ENCODE measurements around the gene GAB3.

GAB3 gene

GRCh38 chrX:154731881-154732280 lies 19.0 kb downstream of the GAB3 start:
- no peak overlapping the region for H3K27ac ChIP-seq (ENCODE audit: low read length)
- no peaks in the 10 kb centered on the region for H3K4me1 ChIP-seq (ENCODE audit: control insufficient read depth, insufficient read depth, low read length)
- no peaks in the 10 kb centered on the region for H3K36me3 ChIP-seq (ENCODE audit: control insufficient read depth, insufficient read depth, low read length)
- WGBS (ENCODE audit: insufficient coverage, insufficient read length): no CpG with 5 or more reads among the region's 7 CpGs
- no peaks in the 10 kb centered on the region for H3K9me3 ChIP-seq (ENCODE audit: control insufficient read depth, insufficient read depth, low read length)
- no peaks in the 10 kb centered on the region for H3K27me3 ChIP-seq (ENCODE audit: control insufficient read depth, insufficient read depth, low read length)
- DNase-seq (ENCODE audit: low read depth, low spot score): no peak
- H3K4me3 ChIP-seq (ENCODE audit: low read length): no peak overlapping the region

- DNase-seq (ENCODE audit: low read depth, low spot score): no peak
- no CpG with 5 or more reads among the region's 5 CpGs for WGBS (ENCODE audit: insufficient coverage, insufficient read length)
- Histone ChIP-seq H3K27me3 (ENCODE audit: control insufficient read depth, insufficient read depth, low read length) (no peaks in the 10 kb centered on the region), H3K36me3 (ENCODE audit: control insufficient read depth, insufficient read depth, low read length) (no peaks in the 10 kb centered on the region), H3K4me3 (ENCODE audit: low read length) (no peak overlapping the region), H3K27ac (ENCODE audit: low read length) (no peak overlapping the region), H3K9me3 (ENCODE audit: control insufficient read depth, insufficient read depth, low read length) (no peaks in the 10 kb centered on the region), H3K4me1 (ENCODE audit: control insufficient read depth, insufficient read depth, low read length) (no peaks in the 10 kb centered on the region)
Measured at GRCh38 chrX:154731184-154731583, 19.7 kb downstream of the GAB3 start.

GRCh38 chrX:154730253-154730891 lies 20.5 kb downstream of the GAB3 start:
- Histone ChIP-seq H3K27me3 (ENCODE audit: control insufficient read depth, insufficient read depth, low read length) (no peaks in the 10 kb centered on the region), H3K9me3 (ENCODE audit: control insufficient read depth, insufficient read depth, low read length) (no peaks in the 10 kb centered on the region), H3K4me3 (ENCODE audit: low read length) (no peak overlapping the region), H3K27ac (ENCODE audit: low read length) (no peak overlapping the region), H3K36me3 (ENCODE audit: control insufficient read depth, insufficient read depth, low read length) (no peaks in the 10 kb centered on the region), H3K4me1 (ENCODE audit: control insufficient read depth, insufficient read depth, low read length) (no peaks in the 10 kb centered on the region)
- no CpG with 5 or more reads among the region's 6 CpGs for WGBS (ENCODE audit: insufficient coverage, insufficient read length)
- no peak for DNase-seq (ENCODE audit: low read depth, low spot score)

- H3K36me3 ChIP-seq (ENCODE audit: control insufficient read depth, insufficient read depth, low read length): no peaks in the 10 kb centered on the region
- no peaks in the 10 kb centered on the region for H3K9me3 ChIP-seq (ENCODE audit: control insufficient read depth, insufficient read depth, low read length)
- no CpG with 5 or more reads among the region's 3 CpGs for WGBS (ENCODE audit: insufficient coverage, insufficient read length)
- H3K27me3 ChIP-seq (ENCODE audit: control insufficient read depth, insufficient read depth, low read length): no peaks in the 10 kb centered on the region
- no peak for DNase-seq (ENCODE audit: low read depth, low spot score)
- no peaks in the 10 kb centered on the region for H3K4me1 ChIP-seq (ENCODE audit: control insufficient read depth, insufficient read depth, low read length)
- H3K4me3 ChIP-seq (ENCODE audit: low read length): no peak overlapping the region
- no peak overlapping the region for H3K27ac ChIP-seq (ENCODE audit: low read length)
Measured at GRCh38 chrX:154729439-154729838, 21.4 kb downstream of the GAB3 start.

- Histone ChIP-seq H3K27ac (ENCODE audit: low read length) (no peak overlapping the region), H3K36me3 (ENCODE audit: control insufficient read depth, insufficient read depth, low read length) (no peaks in the 10 kb centered on the region), H3K9me3 (ENCODE audit: control insufficient read depth, insufficient read depth, low read length) (no peaks in the 10 kb centered on the region), H3K27me3 (ENCODE audit: control insufficient read depth, insufficient read depth, low read length) (no peaks in the 10 kb centered on the region), H3K4me1 (ENCODE audit: control insufficient read depth, insufficient read depth, low read length) (no peaks in the 10 kb centered on the region), H3K4me3 (ENCODE audit: low read length) (no peak overlapping the region)
- WGBS (ENCODE audit: insufficient coverage, insufficient read length): no CpG with 5 or more reads among the region's 7 CpGs
- DNase-seq (ENCODE audit: low read depth, low spot score): no peak
Measured at GRCh38 chrX:154728431-154729190, 22.3 kb downstream of the GAB3 start.

- H3K36me3 ChIP-seq (ENCODE audit: control insufficient read depth, insufficient read depth, low read length): no peaks in the 10 kb centered on the region
- DNase-seq (ENCODE audit: low read depth, low spot score): no peak
- no peak overlapping the region for H3K27ac ChIP-seq (ENCODE audit: low read length)
- H3K4me1 ChIP-seq (ENCODE audit: control insufficient read depth, insufficient read depth, low read length): no peaks in the 10 kb centered on the region
- no peaks in the 10 kb centered on the region for H3K9me3 ChIP-seq (ENCODE audit: control insufficient read depth, insufficient read depth, low read length)
- no CpG with 5 or more reads among the region's 3 CpGs for WGBS (ENCODE audit: insufficient coverage, insufficient read length)
- H3K27me3 ChIP-seq (ENCODE audit: control insufficient read depth, insufficient read depth, low read length): no peaks in the 10 kb centered on the region
- H3K4me3 ChIP-seq (ENCODE audit: low read length): no peak overlapping the region
Measured at GRCh38 chrX:154727871-154728270, 23.0 kb downstream of the GAB3 start.

- no peak for DNase-seq (ENCODE audit: low read depth, low spot score)
- no peaks in the 10 kb centered on the region for H3K4me1 ChIP-seq (ENCODE audit: control insufficient read depth, insufficient read depth, low read length)
Measured at GRCh38 chrX:154727418-154727817, 23.5 kb downstream of the GAB3 start.

GRCh38 chrX:154724993-154725756 lies 25.7 kb downstream of the GAB3 start:
- H3K9me3 ChIP-seq (ENCODE audit: control insufficient read depth, insufficient read depth, low read length): no peaks in the 10 kb centered on the region

More at GRCh38 chrX:154727418-154727817, 23.5 kb downstream of the GAB3 start:
- no peaks in the 10 kb centered on the region for H3K36me3 ChIP-seq (ENCODE audit: control insufficient read depth, insufficient read depth, low read length)
- no peak overlapping the region for H3K27ac ChIP-seq (ENCODE audit: low read length)
- no peaks in the 10 kb centered on the region for H3K27me3 ChIP-seq (ENCODE audit: control insufficient read depth, insufficient read depth, low read length)
- H3K4me3 ChIP-seq (ENCODE audit: low read length): no peak overlapping the region
- no peaks in the 10 kb centered on the region for H3K9me3 ChIP-seq (ENCODE audit: control insufficient read depth, insufficient read depth, low read length)
- WGBS (ENCODE audit: insufficient coverage, insufficient read length): no CpG with 5 or more reads among the region's 1 CpG

GRCh38 chrX:154721155-154721554 lies 29.7 kb downstream of the GAB3 start:
- H3K27me3 ChIP-seq (ENCODE audit: control insufficient read depth, insufficient read depth, low read length): no peaks in the 10 kb centered on the region
- H3K9me3 ChIP-seq (ENCODE audit: control insufficient read depth, insufficient read depth, low read length): no peaks in the 10 kb centered on the region
- H3K4me1 ChIP-seq (ENCODE audit: control insufficient read depth, insufficient read depth, low read length): no peaks in the 10 kb centered on the region
- WGBS (ENCODE audit: insufficient coverage, insufficient read length): no CpG with 5 or more reads among the region's 3 CpGs
- H3K36me3 ChIP-seq (ENCODE audit: control insufficient read depth, insufficient read depth, low read length): no peaks in the 10 kb centered on the region
- DNase-seq (ENCODE audit: low read depth, low spot score): no peak
- H3K4me3 ChIP-seq (ENCODE audit: low read length): no peak overlapping the region
- H3K27ac ChIP-seq (ENCODE audit: low read length): no peak overlapping the region

More at GRCh38 chrX:154724993-154725756, 25.7 kb downstream of the GAB3 start:
- Histone ChIP-seq H3K27ac (ENCODE audit: low read length) (no peak overlapping the region), H3K4me1 (ENCODE audit: control insufficient read depth, insufficient read depth, low read length) (no peaks in the 10 kb centered on the region), H3K4me3 (ENCODE audit: low read length) (no peak overlapping the region), H3K36me3 (ENCODE audit: control insufficient read depth, insufficient read depth, low read length) (no peaks in the 10 kb centered on the region), H3K27me3 (ENCODE audit: control insufficient read depth, insufficient read depth, low read length) (no peaks in the 10 kb centered on the region)
- no CpG with 5 or more reads among the region's 2 CpGs for WGBS (ENCODE audit: insufficient coverage, insufficient read length)
- DNase-seq (ENCODE audit: low read depth, low spot score): no peak

GRCh38 chrX:154720067-154720466 lies 30.8 kb downstream of the GAB3 start:
- H3K4me3 ChIP-seq (ENCODE audit: low read length): no peak overlapping the region

More at GRCh38 chrX:154720067-154720466, 30.8 kb downstream of the GAB3 start:
- no CpG with 5 or more reads among the region's 4 CpGs for WGBS (ENCODE audit: insufficient coverage, insufficient read length)
- no peaks in the 10 kb centered on the region for H3K36me3 ChIP-seq (ENCODE audit: control insufficient read depth, insufficient read depth, low read length)
- H3K9me3 ChIP-seq (ENCODE audit: control insufficient read depth, insufficient read depth, low read length): no peaks in the 10 kb centered on the region
- H3K27me3 ChIP-seq (ENCODE audit: control insufficient read depth, insufficient read depth, low read length): no peaks in the 10 kb centered on the region
- H3K4me1 ChIP-seq (ENCODE audit: control insufficient read depth, insufficient read depth, low read length): no peaks in the 10 kb centered on the region
- no peak overlapping the region for H3K27ac ChIP-seq (ENCODE audit: low read length)
- DNase-seq (ENCODE audit: low read depth, low spot score): no peak

All from iPS DF 6.9 (cell line).